Glomerular visceral epithelial cell (primary cell): ENCODE data around the gene SNCAIP.
"Not testable (repeated sequence)": the region's sequence is repeated elsewhere in the genome, so short reads cannot be mapped to it uniquely, and the experiment has no call there.

Experiments
- DNase-seq: peaks from one replicate; pipeline ENCODE4 v3.0.0-alpha.2; 2016; ENCODE audit errors: extremely low spot score

SNCAIP gene

DNA sequence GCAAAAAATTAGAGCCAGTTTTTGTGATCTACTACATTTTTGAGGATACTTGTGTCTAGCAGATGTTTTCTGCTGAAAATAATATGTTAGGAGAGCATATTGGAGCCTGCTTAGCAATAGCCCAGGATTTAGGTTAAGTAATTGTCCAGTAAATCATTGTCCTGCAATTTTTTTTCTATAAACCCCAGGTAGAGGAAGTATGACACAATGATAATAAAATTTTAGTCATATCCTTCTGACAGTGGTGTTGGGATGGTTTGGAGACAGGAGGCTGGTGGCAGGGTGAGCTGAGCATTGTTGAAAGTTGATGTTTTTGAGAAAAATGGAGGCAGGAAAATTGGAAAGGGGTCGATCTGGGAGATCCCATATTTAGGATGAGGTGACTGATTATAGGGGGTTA, 3.5 kb downstream of the SNCAIP start:
- DNase-seq, result no peak

DNA sequence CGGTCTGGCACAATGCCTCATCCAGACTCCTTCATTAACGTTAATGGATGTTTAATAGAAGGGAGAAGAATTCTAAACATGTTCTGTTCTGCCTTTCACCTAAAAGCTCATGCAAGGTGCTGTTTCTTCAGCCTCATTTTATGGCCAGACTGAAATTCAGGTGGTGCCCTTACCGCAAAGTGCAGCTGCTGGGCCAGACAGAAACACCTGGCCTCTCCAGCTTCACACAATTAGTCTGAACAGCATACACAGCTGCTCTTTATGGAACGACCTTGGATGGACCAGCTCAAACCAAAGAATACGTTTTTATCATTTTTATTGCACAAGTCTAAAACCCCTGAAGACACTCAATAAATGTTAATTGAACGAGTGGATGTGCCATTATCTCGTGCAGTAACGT, 4.6 kb downstream of the SNCAIP start:
- no peak for DNase-seq

DNA sequence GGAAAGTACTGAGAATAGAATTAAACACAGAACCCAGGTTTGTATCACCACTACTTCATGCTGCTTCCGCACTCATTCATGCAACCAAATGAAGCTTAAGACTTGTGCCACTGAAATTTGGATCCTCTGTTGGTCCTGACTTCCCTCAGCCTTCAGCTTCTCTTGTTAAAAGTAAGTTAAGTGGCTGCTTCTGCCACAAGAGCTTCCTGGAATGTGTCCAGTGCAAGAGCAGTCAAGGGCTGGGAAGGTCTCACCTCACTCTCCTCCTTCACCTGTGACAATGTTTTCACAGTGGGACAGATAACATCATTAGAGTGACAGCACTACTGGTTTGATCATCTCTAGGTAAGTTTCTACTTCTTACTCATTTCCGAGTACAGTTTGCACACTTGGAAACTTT, 7.9 kb downstream of the SNCAIP start:
- DNase-seq, result no peak

DNA sequence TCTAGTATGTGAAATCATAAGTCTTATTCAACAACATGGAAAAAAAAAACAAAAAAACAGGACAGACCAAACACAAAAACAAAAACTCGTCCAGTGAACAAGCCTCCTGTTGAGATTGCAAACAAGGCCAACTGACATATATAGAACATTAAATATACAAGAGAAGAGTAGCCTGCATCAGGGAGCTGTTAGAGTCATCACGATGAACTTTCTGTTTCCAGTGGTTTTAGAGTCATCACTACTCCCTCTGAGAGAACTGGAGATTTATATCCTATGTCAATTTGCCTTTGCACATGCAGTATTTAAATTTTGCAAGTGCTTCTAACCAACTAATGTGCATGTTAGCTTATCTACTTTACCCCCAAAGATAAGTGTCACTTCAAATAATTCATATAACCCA, 9.9 kb downstream of the SNCAIP start:
- DNase-seq, result no peak

DNA sequence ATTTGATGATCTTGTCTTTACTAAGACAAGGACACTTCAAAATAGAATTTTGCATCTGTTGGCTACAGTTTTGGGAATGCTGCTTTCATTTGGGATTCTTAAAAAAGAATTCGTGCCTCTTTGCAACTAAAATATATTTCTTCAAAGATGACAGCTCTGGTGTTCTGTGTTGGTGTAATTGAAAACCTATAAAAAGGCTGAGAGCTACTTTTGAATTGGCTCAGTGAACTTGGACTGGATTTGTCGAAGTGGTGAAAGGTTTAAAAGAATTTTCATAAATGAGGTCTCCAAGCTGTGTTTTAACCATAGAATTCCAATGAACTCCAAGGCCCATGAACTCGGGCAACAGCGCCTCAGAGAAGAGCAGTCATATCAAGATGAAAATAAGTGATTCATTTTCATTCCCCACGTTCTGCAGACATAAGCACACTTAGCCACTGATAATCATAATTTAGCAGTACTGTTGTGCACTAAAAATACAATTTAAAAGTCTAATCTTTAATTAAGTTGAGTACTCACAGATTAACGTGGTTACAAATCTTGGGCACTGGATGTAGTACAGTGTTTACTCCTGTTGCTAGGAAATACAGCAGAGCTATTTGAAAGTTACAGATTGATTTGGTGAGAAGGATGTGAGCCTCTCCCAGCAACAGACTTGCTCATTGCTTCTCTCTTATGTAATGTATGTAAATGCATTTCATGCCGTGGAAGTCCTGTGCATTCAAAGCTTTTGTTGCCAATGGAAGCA, 10.9 kb downstream of the SNCAIP start:
- no peak for DNase-seq

DNA sequence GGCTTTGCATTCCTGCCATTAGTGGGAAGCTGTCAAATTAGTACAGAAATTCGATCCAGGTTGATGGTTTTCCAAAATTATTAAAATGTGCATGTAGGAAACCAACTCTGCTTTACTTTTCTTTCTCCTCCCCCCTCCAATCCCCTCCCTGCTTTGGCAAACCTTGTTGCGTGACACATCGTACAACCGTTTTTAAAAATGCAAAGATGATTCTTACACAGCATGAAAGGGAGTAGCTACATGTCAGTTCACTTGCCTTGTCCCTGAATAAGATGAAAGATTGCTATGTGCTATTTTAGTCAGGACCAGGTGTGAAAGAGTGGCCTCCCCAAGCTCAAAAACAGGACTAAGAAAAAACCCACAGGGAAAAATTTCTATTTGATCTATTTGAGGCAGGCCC, 11.7 kb downstream of the SNCAIP start:
- no peak for DNase-seq

DNA sequence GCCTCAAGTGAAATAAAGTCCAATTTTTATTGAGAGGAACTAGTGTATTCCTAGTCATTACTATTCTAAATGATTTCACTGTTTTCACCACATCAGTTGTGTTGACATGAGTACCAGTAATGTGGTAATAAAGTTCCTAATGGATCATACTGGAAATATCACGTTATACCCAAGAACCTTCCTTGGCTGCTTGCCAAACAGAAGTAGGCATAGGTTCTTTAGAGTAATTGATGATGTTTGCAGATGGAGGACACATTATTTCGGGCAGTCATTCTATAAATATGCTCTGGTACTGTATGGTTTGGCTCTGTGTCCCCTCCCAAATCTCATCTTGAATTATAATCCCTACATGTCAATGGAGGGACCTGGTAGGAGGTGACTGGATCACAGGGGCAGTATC, 15.1 kb downstream of the SNCAIP start:
- no peak for DNase-seq

DNA sequence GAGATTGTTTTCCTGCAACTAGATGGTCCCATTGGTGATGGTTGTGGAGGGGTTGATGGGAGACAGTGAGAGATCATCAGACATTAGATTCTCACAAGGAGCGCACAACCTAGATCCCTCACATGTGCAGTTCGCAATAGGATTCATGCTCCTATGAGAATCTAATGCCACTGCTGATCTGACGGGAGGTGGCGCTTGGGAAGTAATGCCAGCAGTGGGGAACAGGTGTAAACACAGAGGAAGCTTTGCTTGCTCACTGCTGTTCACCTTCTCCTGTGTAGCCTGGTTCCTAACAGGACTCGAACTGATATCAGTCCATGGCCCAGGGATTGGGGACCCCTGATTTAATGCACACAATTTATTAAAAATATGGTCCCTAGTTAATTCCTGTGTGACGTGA, 18.8 kb downstream of the SNCAIP start:
- no peak for DNase-seq

DNA sequence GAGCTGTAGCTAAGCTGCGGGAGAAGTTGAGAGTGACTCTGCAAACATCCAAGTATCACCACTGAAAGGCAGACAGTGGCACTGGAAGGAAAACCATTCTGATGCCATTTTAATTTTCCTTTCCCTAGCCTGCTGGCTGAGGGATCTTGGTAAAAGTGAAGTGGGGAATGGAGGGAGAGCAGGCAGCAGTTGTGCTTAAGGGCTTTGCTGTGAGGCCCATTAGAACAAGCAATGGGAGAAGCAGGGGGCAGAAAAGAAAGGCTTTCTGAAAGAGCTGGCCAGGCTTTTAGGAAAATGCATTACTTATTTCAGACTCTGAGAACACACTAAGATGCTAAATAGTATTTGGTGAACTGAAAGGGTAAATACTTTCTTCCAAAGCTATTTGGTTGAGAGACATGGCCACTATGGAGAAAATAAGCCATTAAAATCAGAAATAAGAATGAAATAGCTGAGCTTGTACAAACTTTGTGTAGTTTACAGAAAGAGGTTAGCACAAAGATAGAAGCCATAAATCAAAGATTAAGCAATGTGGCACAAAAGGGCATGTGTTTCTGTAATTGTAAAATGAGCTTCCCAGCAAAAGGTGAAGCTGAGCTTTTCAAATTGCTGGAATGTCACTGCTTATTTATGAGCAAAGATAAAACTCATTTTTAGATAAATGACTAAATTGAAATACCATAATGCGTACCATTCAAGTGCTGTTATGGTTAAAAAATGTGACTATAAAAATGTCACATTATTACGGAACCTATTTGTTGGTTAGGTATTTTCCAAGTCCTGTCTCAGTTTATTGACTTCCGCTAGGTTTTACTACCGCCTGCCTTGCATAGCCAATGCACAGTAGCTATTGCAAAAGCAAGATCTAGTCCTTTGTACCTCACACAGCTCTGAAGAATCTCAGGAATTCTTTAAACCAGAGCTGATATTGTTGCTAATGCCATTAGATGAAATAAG, 20.8 kb downstream of the SNCAIP start:
- DNase-seq, result no peak

DNA sequence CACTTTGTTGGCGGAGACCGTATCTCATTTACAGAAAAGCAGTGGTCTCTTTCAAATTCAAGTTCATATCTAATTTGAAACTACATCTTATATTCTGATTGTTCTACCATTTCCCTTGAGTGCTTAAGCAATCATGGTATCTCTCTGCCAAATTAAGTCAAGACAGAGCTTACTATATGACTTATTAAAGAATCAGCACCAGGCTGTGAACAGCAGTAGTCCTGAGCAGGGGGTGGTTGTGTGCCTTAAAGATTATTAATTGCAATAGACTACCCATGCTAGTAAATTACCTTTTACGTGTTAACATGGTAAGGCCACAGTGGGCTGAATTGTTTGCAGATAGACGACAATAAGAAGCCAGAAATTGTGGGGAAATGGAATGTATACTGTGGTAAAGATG, 21.5 kb downstream of the SNCAIP start:
- no peak for DNase-seq

DNA sequence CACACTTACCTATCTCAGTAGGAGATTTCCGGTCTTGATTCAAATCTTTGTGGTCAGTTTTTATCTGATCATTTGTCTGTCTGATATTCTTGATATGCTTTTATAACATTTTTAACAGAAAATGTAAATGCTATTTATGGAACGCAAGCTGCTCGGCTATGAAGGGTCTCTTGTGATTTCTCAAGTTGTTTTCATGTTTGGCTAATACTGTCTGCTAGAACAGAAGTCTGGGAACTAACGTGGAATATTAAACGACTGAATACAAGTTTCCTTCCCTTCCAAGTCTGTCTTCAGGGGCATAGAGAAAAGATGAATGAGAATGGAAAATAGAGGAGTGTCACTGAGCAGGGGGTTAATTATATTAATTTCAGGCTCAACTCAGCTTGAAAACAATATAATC, 27.6 kb downstream of the SNCAIP start:
- no peak for DNase-seq

DNA sequence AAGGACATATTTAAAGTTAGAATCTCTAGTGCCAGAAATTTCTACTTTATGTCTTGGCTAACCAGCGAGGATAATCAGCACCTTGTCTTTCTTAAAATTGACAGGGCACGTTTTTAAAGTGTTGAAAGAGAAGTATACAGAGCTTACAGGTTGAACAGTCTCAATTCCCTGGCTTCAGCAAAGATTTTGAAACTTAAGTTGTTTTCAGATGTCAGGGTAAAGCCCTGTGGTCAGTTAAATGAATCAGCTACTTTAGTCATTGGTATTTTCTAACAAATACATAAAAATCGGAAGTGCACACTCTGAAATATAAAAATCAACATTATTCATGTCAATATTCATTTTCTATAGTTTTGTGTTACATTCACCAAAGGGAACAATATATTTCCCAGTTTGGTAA, 29.1 kb downstream of the SNCAIP start:
- DNase-seq, result no peak

DNA sequence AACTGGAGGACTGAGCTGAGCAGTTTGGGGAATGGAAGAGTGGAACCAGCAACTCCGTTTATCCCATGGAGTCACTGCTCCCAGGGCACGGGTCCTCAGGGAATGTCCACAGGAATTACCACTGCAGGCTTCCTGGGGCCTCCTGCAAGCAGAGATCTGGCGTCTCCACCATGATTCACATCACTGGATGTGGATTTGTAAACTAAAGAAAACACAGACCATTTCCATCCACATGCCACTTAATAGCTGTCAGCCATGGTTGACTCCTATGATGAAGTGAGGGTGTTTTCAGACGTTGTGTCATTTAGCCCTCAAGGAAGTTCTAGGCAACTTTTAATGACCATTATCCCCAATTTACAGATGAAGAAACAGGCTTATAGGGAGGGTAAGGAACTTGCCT, 30.2 kb downstream of the SNCAIP start:
- DNase-seq, result no peak

DNA sequence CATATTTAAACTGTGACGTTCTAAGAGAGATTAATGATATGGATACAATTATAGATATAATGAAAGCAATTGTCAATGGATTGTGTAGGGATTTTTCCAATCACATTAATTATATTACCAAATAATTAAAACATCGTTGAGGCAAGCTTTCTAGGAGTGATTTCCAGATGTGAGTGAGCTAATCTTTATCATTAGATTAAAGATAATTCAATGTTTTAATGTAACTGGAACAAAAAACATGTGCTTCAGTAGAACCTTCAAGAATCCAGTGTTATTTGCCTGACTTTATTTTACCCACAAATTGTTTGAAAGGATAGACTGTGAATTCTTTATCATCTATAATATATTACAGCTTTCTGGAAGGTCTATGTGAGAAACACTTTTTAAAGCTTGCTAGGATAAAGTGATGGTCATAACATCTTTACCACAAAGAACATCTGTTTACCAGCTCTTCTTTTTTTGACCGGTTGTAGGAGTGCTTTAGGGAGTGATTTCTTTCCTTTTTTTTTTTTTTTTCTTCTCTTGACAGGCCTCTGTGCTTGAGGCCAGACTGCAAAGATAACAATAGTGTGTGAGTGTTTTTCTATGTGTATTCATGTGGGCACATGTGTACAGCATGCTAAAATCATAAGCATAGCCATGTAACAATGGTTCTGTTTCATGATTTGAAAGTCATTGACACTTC, 35.0 kb downstream of the SNCAIP start:
- DNase-seq, result no peak

DNA sequence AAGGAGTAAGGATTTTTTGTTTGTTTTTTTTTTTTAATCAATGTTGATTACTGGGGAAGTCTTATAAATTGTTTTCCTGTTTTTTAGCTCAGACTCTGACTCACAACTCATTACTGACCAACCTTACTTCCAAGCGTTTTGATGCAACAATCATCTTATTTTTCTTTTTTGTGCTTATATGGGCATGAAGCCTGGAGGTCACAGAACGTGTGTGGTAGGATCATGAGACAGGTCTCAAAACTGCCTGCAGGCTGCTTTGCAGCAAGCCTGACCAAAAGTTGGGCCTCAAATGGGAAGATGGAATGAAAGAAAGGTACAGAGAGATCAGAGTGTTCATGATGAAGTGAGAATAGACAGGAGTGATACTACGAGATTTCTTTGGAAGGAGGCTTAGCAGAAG, 38.5 kb downstream of the SNCAIP start:
- DNase-seq, result no peak

DNA sequence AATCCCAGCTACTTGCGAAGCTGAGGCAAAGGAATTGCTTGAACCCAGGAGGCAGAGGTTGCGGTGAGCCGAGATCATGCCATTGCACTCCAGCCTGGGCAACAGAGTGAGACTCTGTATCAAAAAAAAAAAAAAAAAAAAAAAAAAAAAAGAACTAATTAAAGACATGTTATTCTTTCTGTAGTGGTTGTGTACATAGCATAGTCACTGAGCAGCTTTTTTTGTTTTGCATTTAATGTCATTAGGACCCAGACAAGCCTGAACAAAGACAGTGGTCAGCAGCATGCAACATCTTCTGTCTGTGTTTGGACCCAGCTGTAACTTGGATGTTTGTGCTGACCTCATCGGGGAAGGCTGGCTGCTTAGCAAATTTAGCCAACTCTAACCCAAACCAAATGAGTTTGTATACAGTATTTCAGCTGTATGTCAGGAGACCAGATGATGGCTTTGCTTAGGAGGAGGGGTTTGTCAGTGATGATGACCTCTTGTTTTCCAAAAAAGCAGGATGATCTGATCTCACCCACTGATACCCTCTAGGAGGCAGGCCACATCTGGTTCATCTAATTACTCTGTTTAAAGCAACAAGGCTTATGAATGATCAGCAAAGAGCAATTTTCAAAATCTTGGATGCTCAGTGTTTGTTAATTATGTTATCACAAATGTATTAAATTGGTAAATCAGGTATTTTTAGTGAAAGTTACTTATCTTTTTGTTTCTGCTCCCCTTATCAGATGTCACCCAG, 39.5 kb downstream of the SNCAIP start:
- DNase-seq, result no peak

DNA sequence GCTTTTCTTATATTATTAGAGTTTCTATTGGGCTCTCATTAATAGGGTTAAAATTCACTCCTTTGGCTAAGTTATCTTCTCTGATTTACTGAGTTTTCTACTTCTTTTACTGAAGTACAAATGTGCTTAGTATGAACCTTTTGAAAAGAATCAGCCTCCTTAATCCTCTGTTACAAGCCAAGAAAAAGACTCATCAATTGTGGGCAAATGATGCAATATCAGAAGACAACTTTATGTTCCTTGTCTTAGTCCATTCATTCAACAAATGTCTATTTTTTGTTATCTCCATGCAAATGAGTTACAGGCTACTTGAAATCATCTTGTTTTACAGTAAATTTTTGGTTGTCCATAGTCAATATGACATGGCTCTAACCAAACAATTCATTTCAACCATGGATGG, 40.3 kb downstream of the SNCAIP start:
- DNase-seq, result no peak

DNA sequence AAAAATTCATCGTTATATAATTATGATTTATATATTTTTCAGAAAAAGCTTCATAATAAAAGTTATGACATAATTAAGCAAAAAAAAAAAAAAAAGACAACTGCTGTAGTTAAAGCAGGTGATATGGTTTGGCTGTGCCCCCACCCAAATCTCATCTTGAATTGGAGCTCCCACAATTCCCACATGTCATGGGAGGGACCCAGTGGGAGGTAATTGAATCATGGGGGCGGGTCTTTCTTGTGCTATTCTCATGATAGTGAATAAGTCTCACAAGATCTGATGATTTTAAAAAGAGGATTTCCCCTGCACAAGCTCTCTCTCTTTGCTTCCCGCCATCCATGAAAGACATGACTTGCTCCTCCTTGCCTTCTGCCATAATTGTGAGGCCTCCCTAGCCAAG, 41.3 kb downstream of the SNCAIP start:
- not testable (repeated sequence) for DNase-seq

DNA sequence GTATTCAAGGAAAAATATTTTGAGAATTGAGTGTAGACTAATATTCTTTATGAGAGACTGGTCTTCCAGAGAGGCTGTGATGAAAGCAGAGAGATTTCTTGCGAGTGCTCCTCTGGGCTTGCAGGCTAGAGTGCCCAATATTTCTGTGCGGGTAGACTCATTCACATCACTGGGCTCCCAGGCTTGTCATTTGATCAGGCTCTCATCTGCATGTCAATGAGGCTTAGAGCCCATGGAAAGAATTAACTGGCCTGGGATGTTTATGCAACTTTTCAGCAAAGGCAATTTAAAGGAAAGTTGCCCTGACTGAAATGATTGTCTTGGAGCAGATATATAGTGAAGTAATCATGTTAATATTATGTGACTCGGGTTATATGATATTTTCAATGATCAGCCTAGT, 42.3 kb downstream of the SNCAIP start:
- no peak for DNase-seq

DNA sequence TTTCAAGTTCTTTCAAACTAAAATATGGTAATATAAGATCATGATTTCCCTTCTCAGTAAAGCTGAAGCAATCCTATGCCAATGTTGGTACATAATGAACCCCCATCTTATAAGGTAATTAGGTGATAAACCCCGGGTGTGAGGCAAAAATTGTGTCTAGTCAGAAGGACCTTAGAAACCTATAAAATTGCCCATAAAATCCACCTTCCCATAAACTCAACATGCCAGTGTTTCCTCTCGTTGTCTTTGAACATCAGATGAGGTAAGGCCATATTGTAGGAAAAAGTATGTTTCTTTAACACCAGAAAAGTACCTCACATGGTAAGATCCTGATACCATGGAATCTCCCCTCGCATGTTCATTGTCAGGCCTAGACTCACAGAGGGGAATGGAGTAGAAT, 43.3 kb downstream of the SNCAIP start:
- no peak for DNase-seq

DNA sequence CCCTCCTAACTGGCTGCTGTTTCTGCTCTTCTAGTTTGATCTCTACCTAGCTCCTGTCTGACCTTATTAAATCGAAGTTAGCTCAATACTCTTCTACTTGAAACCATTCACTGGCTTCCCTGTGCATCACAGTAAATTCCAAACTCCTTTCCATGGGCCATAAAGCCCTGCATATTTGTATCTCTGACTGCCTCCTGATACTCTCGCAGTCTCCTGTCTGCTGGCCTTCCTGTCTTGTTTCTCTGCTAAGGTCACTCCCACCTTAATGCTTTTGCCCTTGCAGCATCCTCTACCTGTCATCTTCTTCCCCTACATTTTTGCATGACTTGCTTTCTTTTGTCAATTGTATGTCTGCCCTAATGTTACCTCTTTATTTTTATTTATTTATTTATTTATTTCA, 44.8 kb downstream of the SNCAIP start:
- DNase-seq, result no peak
